Subcutaneous adipose tissue (tissue), 4 donors: ENCODE measurements around the gene CYB5R3. TPM values are rescaled to one million over a fixed set of nuclear protein-coding genes. Genes with fewer than 3 reads are reported as not detected.

ENCODE experiments used
- total RNA-seq, 4 donors: library from RNA; depleted of rRNA; stranded (reverse); fragments of >200 nt; gene quantifications; one replicate each; pipeline ENCODE4 v1.1.0, GENCODE V29; 2016
- TF ChIP-seq, protein P1 (sequence below): fragments of 450-650 bp; IDR thresholded peaks from one replicate; pipeline ENCODE4 v1.5.1; 2016; ENCODE audit warnings: low read depth, mild to moderate bottlenecking, control low read depth, antibody characterized with exemption, moderate library complexity

CYB5R3 gene
- total RNA-seq, 4 donors from 2014 or later: 131 to 381 (median 222) TPM

GRCh38 chr22:42615092-42615859 is 33.9 kb downstream of the CYB5R3 start:
- TF ChIP-seq, protein P1, sequence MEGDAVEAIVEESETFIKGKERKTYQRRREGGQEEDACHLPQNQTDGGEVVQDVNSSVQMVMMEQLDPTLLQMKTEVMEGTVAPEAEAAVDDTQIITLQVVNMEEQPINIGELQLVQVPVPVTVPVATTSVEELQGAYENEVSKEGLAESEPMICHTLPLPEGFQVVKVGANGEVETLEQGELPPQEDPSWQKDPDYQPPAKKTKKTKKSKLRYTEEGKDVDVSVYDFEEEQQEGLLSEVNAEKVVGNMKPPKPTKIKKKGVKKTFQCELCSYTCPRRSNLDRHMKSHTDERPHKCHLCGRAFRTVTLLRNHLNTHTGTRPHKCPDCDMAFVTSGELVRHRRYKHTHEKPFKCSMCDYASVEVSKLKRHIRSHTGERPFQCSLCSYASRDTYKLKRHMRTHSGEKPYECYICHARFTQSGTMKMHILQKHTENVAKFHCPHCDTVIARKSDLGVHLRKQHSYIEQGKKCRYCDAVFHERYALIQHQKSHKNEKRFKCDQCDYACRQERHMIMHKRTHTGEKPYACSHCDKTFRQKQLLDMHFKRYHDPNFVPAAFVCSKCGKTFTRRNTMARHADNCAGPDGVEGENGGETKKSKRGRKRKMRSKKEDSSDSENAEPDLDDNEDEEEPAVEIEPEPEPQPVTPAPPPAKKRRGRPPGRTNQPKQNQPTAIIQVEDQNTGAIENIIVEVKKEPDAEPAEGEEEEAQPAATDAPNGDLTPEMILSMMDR: no peak

DNA sequence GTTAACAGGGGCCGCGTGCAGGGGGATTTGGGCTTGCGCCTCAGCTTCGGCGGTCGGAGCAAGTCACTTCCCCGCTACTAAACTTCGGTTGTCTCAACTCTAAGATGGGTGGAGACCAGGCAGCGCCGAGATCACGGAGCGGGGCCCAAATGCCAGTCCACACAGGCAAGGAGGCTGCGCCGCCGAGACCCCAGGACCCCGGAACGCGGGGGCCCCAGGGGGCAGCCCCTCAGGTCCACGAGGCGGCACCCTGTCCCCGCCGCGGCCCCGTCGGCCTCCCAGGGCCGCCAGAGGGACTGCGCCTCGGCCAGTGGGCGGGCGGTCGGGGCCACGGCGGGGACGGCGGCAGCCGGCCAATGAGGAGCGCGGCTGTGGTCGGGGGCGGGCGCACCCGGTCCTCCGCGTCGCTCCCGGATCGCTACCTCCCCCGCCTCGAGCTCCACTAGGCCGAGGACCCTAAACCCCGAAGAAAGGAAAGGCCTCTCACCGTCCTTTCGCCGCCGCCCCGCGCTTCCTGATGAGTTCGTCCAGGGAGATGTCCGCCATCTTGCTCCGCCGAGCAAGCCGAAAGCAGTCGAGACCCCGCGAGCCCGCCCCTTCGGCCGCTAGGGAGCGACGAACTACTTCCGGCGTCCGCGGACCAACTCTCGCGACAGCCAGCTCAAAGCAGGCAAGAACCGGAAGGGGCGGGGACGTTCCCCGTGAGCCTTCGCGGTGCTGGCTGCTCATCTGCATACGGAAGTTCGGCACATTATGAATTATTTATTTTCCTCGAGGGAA is 34.7 kb downstream of the CYB5R3 start, which contains the start of gene POLDIP3:
POLDIP3 (minus strand) TSS at position 572 of the 780 bp plus-strand sequence; CDS start at position 546, 26 bp downstream.
- TF ChIP-seq, protein P1: no peak

- TF ChIP-seq, protein P1: no peak
Measured at GRCh38 chr22:42613872-42614301, 35.3 kb downstream of the CYB5R3 start.

- TF ChIP-seq, protein P1: no peak
Measured at GRCh38 chr22:42612336-42612735, 36.9 kb downstream of the CYB5R3 start.

DNA sequence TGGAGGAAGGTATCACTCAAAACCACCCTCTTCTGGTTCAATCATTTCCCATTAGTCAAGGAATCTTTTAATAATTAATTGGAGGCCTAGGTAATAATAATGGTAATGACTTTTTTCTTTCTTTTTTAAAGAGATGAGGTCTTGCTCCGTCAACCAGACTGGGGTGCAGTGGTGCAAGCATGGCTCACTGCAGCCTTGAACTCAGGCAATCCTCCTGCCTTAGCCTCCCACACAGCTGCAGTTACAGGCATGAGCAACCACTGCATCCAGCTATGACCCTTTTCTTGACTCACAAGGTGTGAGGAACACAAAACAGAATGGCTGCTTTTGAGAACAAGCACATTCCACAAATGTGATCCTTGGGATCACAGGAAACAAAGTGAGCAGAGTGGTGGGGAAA is 38.1 kb downstream of the CYB5R3 start:
- TF ChIP-seq, protein P1: no peak

DNA sequence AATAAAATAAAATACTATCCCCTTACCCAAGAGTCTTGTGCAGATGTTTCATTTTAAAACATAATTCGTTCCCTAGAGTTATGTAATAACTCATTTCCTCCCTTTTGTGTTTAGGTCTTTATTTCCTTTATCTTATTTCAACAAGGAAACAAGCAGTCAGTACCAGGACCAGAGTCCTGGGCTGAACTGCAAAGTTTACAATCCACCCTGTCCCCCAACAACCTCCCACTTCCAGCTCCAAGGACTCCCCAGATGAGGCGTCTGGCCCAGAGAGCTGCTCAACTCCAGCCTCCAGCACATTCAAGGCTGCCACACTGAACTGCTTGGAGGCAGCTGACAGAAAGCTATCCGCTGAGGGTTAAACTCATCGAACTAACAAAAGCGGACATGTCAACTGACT is 39.0 kb downstream of the CYB5R3 start:
- TF ChIP-seq, protein P1: no peak

DNA sequence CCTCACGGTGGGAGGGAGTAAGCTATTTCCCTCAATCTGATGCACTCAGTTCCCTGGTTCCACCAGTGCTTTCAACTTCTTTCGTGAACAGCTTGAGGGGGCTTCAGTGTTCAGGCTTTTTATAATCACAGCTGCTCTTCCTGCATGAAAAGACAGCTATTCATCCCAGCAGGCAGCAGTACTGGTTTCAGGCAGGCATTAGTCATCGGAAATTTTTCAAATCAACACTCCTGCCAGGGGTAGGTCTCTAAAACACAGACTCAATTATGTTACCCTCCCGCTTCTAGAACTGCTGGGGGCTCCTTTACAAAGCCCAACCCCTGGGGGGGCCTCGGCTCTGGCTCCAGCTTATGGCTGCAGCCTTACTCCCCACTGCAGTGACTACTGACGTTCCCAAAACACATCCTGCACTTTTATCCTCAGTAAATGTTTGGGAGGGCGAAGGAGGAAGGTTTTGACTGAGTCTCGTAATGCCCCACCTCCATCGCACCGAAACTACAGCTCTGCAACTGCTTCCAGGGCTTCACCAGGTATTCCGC is 40.3 kb downstream of the CYB5R3 start:
- TF ChIP-seq, protein P1: no peak
